Measurements from ENCODE around the gene RAD51B. TPM values are rescaled to one million over a fixed set of nuclear protein-coding genes. Genes with fewer than 3 reads are reported as not detected.
A peak's percentile ranks its signal among the peaks of the same experiment; 100 is the strongest.

RAD51B gene
- total and polyA plus RNA-seq, 9 of the 15 experiments (the other 6 are each of a cell fraction or from before 2014, with no cell fraction given), result 8.5 to 17.3 (median 11.3) TPM

- no peak for TF ChIP-seq ZBTB34 (CRISPR knock-in tag; IDR thresholded peaks at IDR 0.05)
- no peak for TF ChIP-seq KAT2B (IDR thresholded peaks at IDR 0.05; ENCODE audit: low read depth, low read length)
- no peak for TF ChIP-seq NR3C1 (CRISPR knock-in tag; IDR thresholded peaks at IDR 0.05)
- TF ChIP-seq POLR3A (IDR thresholded peaks at IDR 0.05; ENCODE audit: borderline replicate concordance, extremely low read depth, insufficient read depth, insufficient read length), result no peak
- TF ChIP-seq SIN3A (IDR thresholded peaks at IDR 0.05; ENCODE audit: borderline replicate concordance in 2 of 2, control insufficient read depth in 1 of 2, low read depth in 2 of 2, low read length in 2 of 2), result no peak
- no peak for TF ChIP-seq ZNF395 (CRISPR knock-in tag; IDR thresholded peaks at IDR 0.05)
- no peak for TF ChIP-seq NCOA1 (IDR thresholded peaks at IDR 0.05; ENCODE audit: low read depth)
- no peak for TF ChIP-seq L3MBTL2 (IDR thresholded peaks at IDR 0.05)
- TF ChIP-seq CBFA2T2 (conservative IDR thresholded peaks at IDR 0.05), result 0 out of 2 replicates have a peak, but pooled peaks have one; percentile 7
- TF ChIP-seq ETS2 (tag; IDR thresholded peaks at IDR 0.05; ENCODE audit: borderline replicate concordance, poor library complexity, severe bottlenecking), result no peak
- no peak for TF ChIP-seq POLR2AphosphoS2 (IDR thresholded peaks at IDR 0.05; ENCODE audit: low read length)
- no peak for TF ChIP-seq ZBTB9 (CRISPR knock-in tag; IDR thresholded peaks at IDR 0.05)
- no peak for TF ChIP-seq STAT6 (CRISPR knock-in tag; IDR thresholded peaks at IDR 0.05)
- no peak for TF ChIP-seq RBM25 (IDR thresholded peaks at IDR 0.05; ENCODE audit: low read depth, low read length, severe bottlenecking)
- no peak for TF ChIP-seq NELFE (IDR thresholded peaks at IDR 0.05; ENCODE audit: insufficient read depth, insufficient read length)
- no peak for TF ChIP-seq SMAD4 (CRISPR knock-in tag; conservative IDR thresholded peaks at IDR 0.05)
- TF ChIP-seq NFIC (IDR thresholded peaks at IDR 0.05), result peak; percentile 76
- TF ChIP-seq TEAD4 (IDR thresholded peaks at IDR 0.05; ENCODE audit: low read length), result peak; percentile 31; the same call in 1 of the 2 replicates
- TF ChIP-seq TEAD4 (CRISPR knock-in tag; IDR thresholded peaks at IDR 0.05; ENCODE audit: borderline replicate concordance), result no peak
- TF ChIP-seq SPI1 (IDR thresholded peaks at IDR 0.05; ENCODE audit: borderline replicate concordance, low read depth, low read length), result no peak
- no peak for TF ChIP-seq ZNF239 (CRISPR knock-in tag; IDR thresholded peaks at IDR 0.05)
Measured at GRCh38 chr14:68245146-68246073, 425.8 kb downstream of the RAD51B start (continued).

All from K562 (cell line).